ENCODE measurements around the gene TTLL3.

Gene TTLL3

GRCh38 chr3:9807981-9808344, 2.1 kb upstream of the TTLL3 start:
- no peak overlapping the region for H3K4me2 ChIP-seq
- no peak overlapping the region for H3K27ac ChIP-seq

GRCh38 chr3:9808345-9809037, 1.6 kb upstream of the TTLL3 start:
- H3K4me1 ChIP-seq (ENCODE audit: low read depth, poor library complexity, severe bottlenecking), result peaks cover 11% of the 10 kb centered on the region
- H3K4me2 ChIP-seq, result no peak overlapping the region
- no peaks in the 10 kb centered on the region for H3K36me3 ChIP-seq (ENCODE audit: insufficient read depth)
- TF ChIP-seq CTCF (conservative IDR thresholded peaks at IDR 0.05; ENCODE audit: low read depth, low read length), result no peak
- no peaks in the 10 kb centered on the region for H3K27me3 ChIP-seq (ENCODE audit: insufficient read depth, low read depth)
- no peaks in the 10 kb centered on the region for H4K20me1 ChIP-seq (ENCODE audit: insufficient read depth)
- H3K9ac ChIP-seq, result no peak overlapping the region
- H2AFZ ChIP-seq (ENCODE audit: low read depth), result no peak overlapping the region
- no peak overlapping the region for H3K4me3 ChIP-seq (IDR thresholded peaks at IDR 0.05; ENCODE audit: insufficient read depth, low read depth, low read length)
- H3K27ac ChIP-seq, result peak overlapping the region; percentile 39; the same call in 1 of the 2 replicates
- no peaks in the 10 kb centered on the region for H3K79me2 ChIP-seq (ENCODE audit: insufficient read depth, low read depth)

More at GRCh38 chr3:9807981-9808344, 2.1 kb upstream of the TTLL3 start:
- Histone ChIP-seq H2AFZ (ENCODE audit: low read depth) (no peak overlapping the region), H3K4me3 (IDR thresholded peaks at IDR 0.05; ENCODE audit: insufficient read depth, low read depth, low read length) (no peak overlapping the region), H3K79me2 (ENCODE audit: insufficient read depth, low read depth) (no peaks in the 10 kb centered on the region), H3K27me3 (ENCODE audit: insufficient read depth, low read depth) (no peaks in the 10 kb centered on the region), H3K36me3 (ENCODE audit: insufficient read depth) (no peaks in the 10 kb centered on the region), H4K20me1 (ENCODE audit: insufficient read depth) (no peaks in the 10 kb centered on the region), H3K4me1 (ENCODE audit: low read depth, poor library complexity, severe bottlenecking) (peaks cover 11% of the 10 kb centered on the region), H3K9ac (no peak overlapping the region)
- no peak for TF ChIP-seq CTCF (conservative IDR thresholded peaks at IDR 0.05; ENCODE audit: low read depth, low read length)

- no peaks in the 10 kb centered on the region for H3K27me3 ChIP-seq (ENCODE audit: insufficient read depth, low read depth)
- peak overlapping the region; percentile 27 for H3K4me3 ChIP-seq (IDR thresholded peaks at IDR 0.05; ENCODE audit: insufficient read depth, low read depth, low read length)
- peak overlapping the region; percentile 51; the same call in 1 of the 2 replicates for H3K9ac ChIP-seq
- peaks cover 11% of the 10 kb centered on the region for H3K4me1 ChIP-seq (ENCODE audit: low read depth, poor library complexity, severe bottlenecking)
- peak overlapping the region; percentile 68; the same call in 1 of the 2 replicates for H3K4me2 ChIP-seq
- peak overlapping the region; percentile 39; the same call in 1 of the 2 replicates for H3K27ac ChIP-seq
- no peaks in the 10 kb centered on the region for H3K36me3 ChIP-seq (ENCODE audit: insufficient read depth)
- H3K79me2 ChIP-seq (ENCODE audit: insufficient read depth, low read depth), result no peaks in the 10 kb centered on the region
- peak overlapping the region; percentile 47; the same call in 1 of the 2 replicates for H2AFZ ChIP-seq (ENCODE audit: low read depth)
- TF ChIP-seq CTCF (conservative IDR thresholded peaks at IDR 0.05; ENCODE audit: low read depth, low read length), result no peak
- no peaks in the 10 kb centered on the region for H4K20me1 ChIP-seq (ENCODE audit: insufficient read depth)
These were observed 835 bp upstream of the TTLL3 start for GRCh38 chr3:9809239-9809614.

GRCh38 chr3:9810433-9810770, 340 bp downstream of the TTLL3 start:
- Histone ChIP-seq H3K4me1 (ENCODE audit: low read depth, poor library complexity, severe bottlenecking) (peaks cover 11% of the 10 kb centered on the region), H3K9ac (peak overlapping the region; percentile 51; the same call in 1 of the 2 replicates), H3K4me2 (peak overlapping the region; percentile 68), H2AFZ (ENCODE audit: low read depth) (peak overlapping the region; percentile 47), H4K20me1 (ENCODE audit: insufficient read depth) (no peaks in the 10 kb centered on the region), H3K36me3 (ENCODE audit: insufficient read depth) (no peaks in the 10 kb centered on the region), H3K27ac (no peak overlapping the region), H3K4me3 (IDR thresholded peaks at IDR 0.05; ENCODE audit: insufficient read depth, low read depth, low read length) (no peak overlapping the region), H3K27me3 (ENCODE audit: insufficient read depth, low read depth) (no peaks in the 10 kb centered on the region), H3K79me2 (ENCODE audit: insufficient read depth, low read depth) (no peaks in the 10 kb centered on the region)
- TF ChIP-seq CTCF (conservative IDR thresholded peaks at IDR 0.05; ENCODE audit: low read depth, low read length), result no peak
